A549 (cell line): ENCODE measurements around the gene MYH14. TPM values are rescaled to one million over a fixed set of nuclear protein-coding genes. Genes with fewer than 3 reads are reported as not detected.

ENCODE experiments used
- ATAC-seq, 2 experiments: fragments of 200-7000 bp in 1 of 2; fragments of >200 bp in 1 of 2; cut with Nextera tagmentation in 1 of 2; cut with Tn5 transposase in 1 of 2; 3 replicates each; pipeline versions ENCODE4 v1.8.0 to v1.9.1; 2018 to 2020; ENCODE audit warnings: mild to moderate bottlenecking in 1 of 2, moderate library complexity in 1 of 2
- CTCF ChIA-PET: fragments of 300-600 bp; sonication (Branson Sonifier 250); formaldehyde crosslinking; extraction: SDS; loops from one replicate; lab custom pipeline; 2021; ENCODE audit warnings: antibody characterized with exemption, inconsistent platforms; lab: Yijun Ruan, JAX
- POLR2A ChIA-PET: fragments of 350-600 bp; formaldehyde crosslinking; extraction: SDS; loops from one replicate; lab custom pipeline; 2021; ENCODE audit warnings: antibody characterized with exemption, inconsistent platforms; lab: Yijun Ruan, JAX
- DNase-seq, 2 experiments: peaks; one replicate each; pipeline versions ENCODE4 v3.0.0 to v3.0.0-alpha.2; 2011 to 2016; ENCODE audit warnings: low read depth in 1 of 2, low spot score in 1 of 2
- FAIRE-seq: peaks from 2 replicates; lab custom pipeline; 2011; peaks lifted over from hg19 to GRCh38; lab: Jason Lieb, UNC
- H3K27ac ChIP-seq, 2 experiments: fragments of >200 bp; sonication (Bioruptor Twin); formaldehyde crosslinking; 3 replicates each; pipeline ENCODE4 v1.5.1; 2016 to 2017
- H3K4me1 ChIP-seq: fragments of >200 bp; sonication (Bioruptor Twin); formaldehyde crosslinking; 3 replicates; pipeline ENCODE4 v1.6.1; 2016
- H3K4me2 ChIP-seq: fragments of >200 bp; sonication (Bioruptor Twin); formaldehyde crosslinking; 3 replicates; pipeline ENCODE4 v1.6.1; 2016
- H3K4me3 ChIP-seq: fragments of >200 bp; sonication (Bioruptor Twin); formaldehyde crosslinking; 3 replicates; pipeline ENCODE4 v1.5.1; 2016
- H3K9me3 ChIP-seq: fragments of >200 bp; sonication (Bioruptor Twin); formaldehyde crosslinking; 3 replicates; pipeline ENCODE4 v1.6.1; 2016
- CBX8 ChIP-seq: fragments of 200-600 bp; sonication (generic); IDR thresholded peaks from 2 replicates; pipeline ENCODE4 v1.6.1; 2016
- CHD4 ChIP-seq: fragments of 200-600 bp; sonication (generic); IDR thresholded peaks from 2 replicates; pipeline ENCODE4 v1.6.1; 2016; ENCODE audit warnings: antibody characterized with exemption, mild to moderate bottlenecking, borderline replicate concordance
- FOSB ChIP-seq: fragments of 250-450 bp; sonication (Bioruptor Pico); IDR thresholded peaks from 2 replicates; pipeline ENCODE4 v1.5.0; 2020; ENCODE audit warnings: mild to moderate bottlenecking, moderate library complexity
- HDAC2 ChIP-seq: fragments of 200-600 bp; sonication (generic); IDR thresholded peaks from 2 replicates; pipeline ENCODE4 v1.6.1; 2016
- HOXA7 ChIP-seq: fragments of 250-450 bp; sonication (Bioruptor Pico); IDR thresholded peaks from 2 replicates; pipeline ENCODE4 v1.5.0; 2020; ENCODE audit warnings: mild to moderate bottlenecking, moderate library complexity
- HOXB13 ChIP-seq: fragments of 250-450 bp; sonication (Bioruptor Pico); IDR thresholded peaks from 2 replicates; pipeline ENCODE4 v1.5.0; 2020; ENCODE audit warnings: low read depth, mild to moderate bottlenecking, moderate library complexity
- HOXB5 ChIP-seq: fragments of 250-450 bp; sonication (Bioruptor Pico); IDR thresholded peaks from 2 replicates; pipeline ENCODE4 v1.5.0; 2020; ENCODE audit warnings: mild to moderate bottlenecking, moderate library complexity
- JUN ChIP-seq, 2 experiments: fragments of >200 bp; sonication (Bioruptor Twin); formaldehyde crosslinking; IDR thresholded peaks; 2 replicates in 1 of 2; 3 replicates in 1 of 2; pipeline ENCODE4 v1.6.1; 2016 to 2017
- KDM5A ChIP-seq: fragments of 200-600 bp; sonication (generic); IDR thresholded peaks from 2 replicates; pipeline ENCODE4 v1.6.1; 2016; ENCODE audit warnings: antibody characterized with exemption, mild to moderate bottlenecking
- MAZ ChIP-seq: fragments of 150-350 bp; IDR thresholded peaks from 2 replicates; pipeline ENCODE4 v1.6.1; 2014; ENCODE audit warnings: antibody characterized with exemption, low read depth, low read length, borderline replicate concordance
- MYC ChIP-seq: IDR thresholded peaks from 2 replicates; pipeline ENCODE4 v1.6.1; 2012; ENCODE audit warnings: mild to moderate bottlenecking, inconsistent platforms, low read length, improper control_type of control experiment, borderline replicate concordance
- NR3C1 ChIP-seq: fragments of >200 bp; sonication (Bioruptor Twin); formaldehyde crosslinking; IDR thresholded peaks from 3 replicates; pipeline ENCODE4 v1.6.1; 2017
- POLR2A ChIP-seq: IDR thresholded peaks from 2 replicates; pipeline ENCODE4 v1.6.1; 2012; ENCODE audit warnings: mild to moderate bottlenecking, low read length
- RAD21 ChIP-seq, 2 experiments: fragments of >200 bp in 1 of 2; sonication (Bioruptor Twin) in 1 of 2; formaldehyde crosslinking in 1 of 2; IDR thresholded peaks in 1 of 2; conservative IDR thresholded peaks in 1 of 2; 2 replicates in 1 of 2; 3 replicates in 1 of 2; pipeline ENCODE4 v1.6.1; 2012 to 2018; ENCODE audit warnings: inconsistent platforms in 1 of 2
- RFX5 ChIP-seq: fragments of 450-650 bp; IDR thresholded peaks from 2 replicates; pipeline ENCODE4 v1.7.1; 2014; ENCODE audit warnings: antibody characterized with exemption, mild to moderate bottlenecking, moderate library complexity
- ZSCAN20 ChIP-seq: fragments of 250-450 bp; sonication (Bioruptor Pico); IDR thresholded peaks from 2 replicates; pipeline ENCODE4 v1.8.0; 2022; ENCODE audit warnings: mild to moderate bottlenecking, moderate library complexity
- WGBS: methylation state at CpG from one replicate; pipeline ENCODE4 v1.1.6; 2017; ENCODE audit errors: missing lambda C conversion rate; 5-methylcytosine and 5-hydroxymethylcytosine counted together
- polyA plus RNA-seq, 4 experiments: library from polyadenylated mRNA; depleted of rRNA in 3 of 4; stranded (reverse); fragments of >200 nt; fragmentation: RNase III in 1 of 4; extraction: RNeasy Plus Mini Kit Qiagen cat#74134 plus additional on column Dnase treatment in 1 of 4; gene quantifications; 2 replicates in 3 of 4; 3 replicates in 1 of 4; pipeline ENCODE4 v1.2.3, GENCODE V29; 2011 to 2017
- TF ChIP-seq, protein P1 (sequence below): fragments of 250-450 bp; sonication (Bioruptor Pico); IDR thresholded peaks from 2 replicates; pipeline ENCODE4 v1.5.0; 2021; ENCODE audit warnings: mild to moderate bottlenecking, moderate library complexity, borderline replicate concordance
- TF ChIP-seq, protein P2 (sequence below): fragments of 250-450 bp; sonication (Bioruptor Pico); IDR thresholded peaks from 2 replicates; pipeline ENCODE4 v1.5.0; 2020; ENCODE audit warnings: low read depth, mild to moderate bottlenecking, moderate library complexity
- TF ChIP-seq, protein P3 (sequence below): IDR thresholded peaks from 2 replicates; pipeline ENCODE4 v1.6.1; 2012
- TF ChIP-seq, protein P4 (sequence below): IDR thresholded peaks from 2 replicates; pipeline ENCODE4 v1.6.1; 2012; ENCODE audit warnings: low read depth, borderline replicate concordance
- TF ChIP-seq, protein P5 (sequence below): fragments of >200 bp; sonication (Bioruptor Twin); formaldehyde crosslinking; IDR thresholded peaks from 2 replicates; pipeline ENCODE4 v1.6.1; 2016
- TF ChIP-seq, protein P6 (sequence below): IDR thresholded peaks from 2 replicates; pipeline ENCODE4 v1.6.1; 2012
- TF ChIP-seq, protein P7 (sequence below): fragments of 200-600 bp; sonication (generic); IDR thresholded peaks from 2 replicates; pipeline ENCODE4 v1.6.1; 2016; ENCODE audit warnings: antibody characterized with exemption, mild to moderate bottlenecking, moderate library complexity

MYH14 gene
- polyA plus RNA-seq, 2 of the 4 experiments (the other 2 are of a cell fraction): 4.0 to 7.0 TPM

DNA sequence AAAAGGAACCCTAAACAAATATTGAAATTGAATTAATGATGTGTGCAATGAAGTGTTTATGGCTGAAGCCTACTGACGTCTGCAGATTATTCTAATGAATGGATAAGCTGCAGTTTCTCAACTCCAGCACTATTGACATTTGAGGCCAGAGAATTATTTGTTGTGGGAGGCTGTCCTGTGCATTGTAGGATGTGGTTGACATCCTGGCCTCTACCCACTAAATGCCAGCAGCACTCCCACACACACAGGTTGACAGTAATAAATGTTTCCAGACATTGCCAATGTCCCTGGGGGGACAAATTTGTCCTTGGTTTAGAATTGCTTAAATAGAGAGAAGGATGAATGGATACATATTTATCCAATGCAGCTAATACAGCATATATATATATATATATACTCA lies 19.2 kb upstream of the MYH14 start:
- DNase-seq (no peak), ATAC-seq (no peak), FAIRE-seq (no peak)
- ChIA-PET CTCF (interaction anchor here (0.9 to 1.3 kb wide), 3 partner anchors 9 to 145 kb away, joined by 3 to 4 read pairs (median 3); partner anchors contain the start of gene KCNC3), POLR2A (no interaction called here)
- Histone ChIP-seq H3K4me1 (peaks cover 2% of the 10 kb centered on the region; the same call in 2 of the 3 replicates), H3K4me2 (no peak overlapping the region), H3K4me3 (no peak overlapping the region), H3K27ac (no peak overlapping the region), H3K9me3 (peaks cover 5% of the 10 kb centered on the region; the same call in 1 of the 3 replicates)
- 7% methylated on average over 1 of the region's 1 CpG for WGBS
- TF ChIP-seq, protein P1, sequence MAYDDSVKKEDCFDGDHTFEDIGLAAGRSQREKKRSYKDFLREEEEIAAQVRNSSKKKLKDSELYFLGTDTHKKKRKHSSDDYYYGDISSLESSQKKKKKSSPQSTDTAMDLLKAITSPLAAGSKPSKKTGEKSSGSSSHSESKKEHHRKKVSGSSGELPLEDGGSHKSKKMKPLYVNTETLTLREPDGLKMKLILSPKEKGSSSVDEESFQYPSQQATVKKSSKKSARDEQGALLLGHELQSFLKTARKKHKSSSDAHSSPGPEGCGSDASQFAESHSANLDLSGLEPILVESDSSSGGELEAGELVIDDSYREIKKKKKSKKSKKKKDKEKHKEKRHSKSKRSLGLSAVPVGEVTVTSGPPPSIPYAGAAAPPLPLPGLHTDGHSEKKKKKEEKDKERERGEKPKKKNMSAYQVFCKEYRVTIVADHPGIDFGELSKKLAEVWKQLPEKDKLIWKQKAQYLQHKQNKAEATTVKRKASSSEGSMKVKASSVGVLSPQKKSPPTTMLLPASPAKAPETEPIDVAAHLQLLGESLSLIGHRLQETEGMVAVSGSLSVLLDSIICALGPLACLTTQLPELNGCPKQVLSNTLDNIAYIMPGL (CRISPR knock-in tag): no peak
- TF ChIP-seq HOXA7 (CRISPR knock-in tag) (no peak), FOSB (CRISPR knock-in tag) (no peak), JUN (IDR thresholded peaks at IDR 0.05) (no peak), CBX8 (no peak), HOXB5 (CRISPR knock-in tag) (no peak), MAZ (no peak), MYC (no peak), HOXB13 (CRISPR knock-in tag) (no peak), KDM5A (no peak), POLR2A (no peak), HDAC2 (no peak), CHD4 (no peak), NR3C1 (no peak), RFX5 (no peak)
- TF ChIP-seq, protein P2, sequence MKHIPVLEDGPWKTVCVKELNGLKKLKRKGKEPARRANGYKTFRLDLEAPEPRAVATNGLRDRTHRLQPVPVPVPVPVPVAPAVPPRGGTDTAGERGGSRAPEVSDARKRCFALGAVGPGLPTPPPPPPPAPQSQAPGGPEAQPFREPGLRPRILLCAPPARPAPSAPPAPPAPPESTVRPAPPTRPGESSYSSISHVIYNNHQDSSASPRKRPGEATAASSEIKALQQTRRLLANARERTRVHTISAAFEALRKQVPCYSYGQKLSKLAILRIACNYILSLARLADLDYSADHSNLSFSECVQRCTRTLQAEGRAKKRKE (CRISPR knock-in tag): no peak
- TF ChIP-seq, protein P3, sequence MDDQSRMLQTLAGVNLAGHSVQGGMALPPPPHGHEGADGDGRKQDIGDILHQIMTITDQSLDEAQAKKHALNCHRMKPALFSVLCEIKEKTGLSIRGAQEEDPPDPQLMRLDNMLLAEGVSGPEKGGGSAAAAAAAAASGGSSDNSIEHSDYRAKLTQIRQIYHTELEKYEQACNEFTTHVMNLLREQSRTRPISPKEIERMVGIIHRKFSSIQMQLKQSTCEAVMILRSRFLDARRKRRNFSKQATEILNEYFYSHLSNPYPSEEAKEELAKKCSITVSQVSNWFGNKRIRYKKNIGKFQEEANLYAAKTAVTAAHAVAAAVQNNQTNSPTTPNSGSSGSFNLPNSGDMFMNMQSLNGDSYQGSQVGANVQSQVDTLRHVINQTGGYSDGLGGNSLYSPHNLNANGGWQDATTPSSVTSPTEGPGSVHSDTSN: no peak
- TF ChIP-seq, protein P4, sequence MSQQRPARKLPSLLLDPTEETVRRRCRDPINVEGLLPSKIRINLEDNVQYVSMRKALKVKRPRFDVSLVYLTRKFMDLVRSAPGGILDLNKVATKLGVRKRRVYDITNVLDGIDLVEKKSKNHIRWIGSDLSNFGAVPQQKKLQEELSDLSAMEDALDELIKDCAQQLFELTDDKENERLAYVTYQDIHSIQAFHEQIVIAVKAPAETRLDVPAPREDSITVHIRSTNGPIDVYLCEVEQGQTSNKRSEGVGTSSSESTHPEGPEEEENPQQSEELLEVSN: no peak
- TF ChIP-seq, protein P5, sequence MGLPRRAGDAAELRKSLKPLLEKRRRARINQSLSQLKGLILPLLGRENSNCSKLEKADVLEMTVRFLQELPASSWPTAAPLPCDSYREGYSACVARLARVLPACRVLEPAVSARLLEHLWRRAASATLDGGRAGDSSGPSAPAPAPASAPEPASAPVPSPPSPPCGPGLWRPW: no peak
- TF ChIP-seq, protein P6, sequence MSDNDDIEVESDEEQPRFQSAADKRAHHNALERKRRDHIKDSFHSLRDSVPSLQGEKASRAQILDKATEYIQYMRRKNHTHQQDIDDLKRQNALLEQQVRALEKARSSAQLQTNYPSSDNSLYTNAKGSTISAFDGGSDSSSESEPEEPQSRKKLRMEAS: no peak

DNA sequence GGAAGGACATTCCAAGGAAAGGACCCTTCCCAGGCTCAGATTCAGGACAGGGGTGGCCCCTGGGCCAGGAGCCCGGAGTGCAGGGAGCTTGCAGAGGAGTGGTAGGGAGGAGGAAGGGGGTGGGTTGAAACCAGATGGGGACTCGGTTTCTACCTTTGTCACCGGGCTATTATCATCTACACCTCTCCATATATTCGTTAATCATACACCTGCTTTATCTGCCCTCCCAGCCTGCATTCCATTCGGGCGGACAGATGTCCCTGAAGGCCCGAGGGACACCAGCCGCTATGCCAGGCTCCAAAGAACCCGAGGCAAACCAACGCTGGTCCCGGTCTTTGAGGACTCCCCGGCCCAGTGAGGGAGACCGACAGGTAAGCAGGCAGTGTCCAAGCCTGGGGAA lies 15.5 kb upstream of the MYH14 start:
- ChIA-PET CTCF (interaction anchor here (1.3 to 1.6 kb wide), 3 partner anchors 14 to 40 kb away, joined by 3 to 5 read pairs (median 4); no protein-coding TSS in a partner anchor), POLR2A (no interaction called here)
- peaks cover 5% of the 10 kb centered on the region; the same call in 1 of the 3 replicates for H3K9me3 ChIP-seq
- H3K4me3 ChIP-seq: no peak overlapping the region
- no peak overlapping the region for H3K27ac ChIP-seq
- TF ChIP-seq, protein P7, sequence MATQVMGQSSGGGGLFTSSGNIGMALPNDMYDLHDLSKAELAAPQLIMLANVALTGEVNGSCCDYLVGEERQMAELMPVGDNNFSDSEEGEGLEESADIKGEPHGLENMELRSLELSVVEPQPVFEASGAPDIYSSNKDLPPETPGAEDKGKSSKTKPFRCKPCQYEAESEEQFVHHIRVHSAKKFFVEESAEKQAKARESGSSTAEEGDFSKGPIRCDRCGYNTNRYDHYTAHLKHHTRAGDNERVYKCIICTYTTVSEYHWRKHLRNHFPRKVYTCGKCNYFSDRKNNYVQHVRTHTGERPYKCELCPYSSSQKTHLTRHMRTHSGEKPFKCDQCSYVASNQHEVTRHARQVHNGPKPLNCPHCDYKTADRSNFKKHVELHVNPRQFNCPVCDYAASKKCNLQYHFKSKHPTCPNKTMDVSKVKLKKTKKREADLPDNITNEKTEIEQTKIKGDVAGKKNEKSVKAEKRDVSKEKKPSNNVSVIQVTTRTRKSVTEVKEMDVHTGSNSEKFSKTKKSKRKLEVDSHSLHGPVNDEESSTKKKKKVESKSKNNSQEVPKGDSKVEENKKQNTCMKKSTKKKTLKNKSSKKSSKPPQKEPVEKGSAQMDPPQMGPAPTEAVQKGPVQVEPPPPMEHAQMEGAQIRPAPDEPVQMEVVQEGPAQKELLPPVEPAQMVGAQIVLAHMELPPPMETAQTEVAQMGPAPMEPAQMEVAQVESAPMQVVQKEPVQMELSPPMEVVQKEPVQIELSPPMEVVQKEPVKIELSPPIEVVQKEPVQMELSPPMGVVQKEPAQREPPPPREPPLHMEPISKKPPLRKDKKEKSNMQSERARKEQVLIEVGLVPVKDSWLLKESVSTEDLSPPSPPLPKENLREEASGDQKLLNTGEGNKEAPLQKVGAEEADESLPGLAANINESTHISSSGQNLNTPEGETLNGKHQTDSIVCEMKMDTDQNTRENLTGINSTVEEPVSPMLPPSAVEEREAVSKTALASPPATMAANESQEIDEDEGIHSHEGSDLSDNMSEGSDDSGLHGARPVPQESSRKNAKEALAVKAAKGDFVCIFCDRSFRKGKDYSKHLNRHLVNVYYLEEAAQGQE: no peak
- TF ChIP-seq CHD4: no peak
- TF ChIP-seq RAD21 (conservative IDR thresholded peaks at IDR 0.05 in 1 of 2, IDR thresholded peaks at IDR 0.05 in 1 of 2): no peak
- TF ChIP-seq ZSCAN20: no peak
- no peak; a peak in 1 of 6 replicates for ATAC-seq
- 38% methylated on average over 13 of the region's 13 CpGs for WGBS
- DNase-seq: no peak
- no peak for FAIRE-seq
- H3K4me1 ChIP-seq: no peaks in the 10 kb centered on the region
- no peak overlapping the region for H3K4me2 ChIP-seq
